ENCODE measurements around the gene FPR3.

DNA sequence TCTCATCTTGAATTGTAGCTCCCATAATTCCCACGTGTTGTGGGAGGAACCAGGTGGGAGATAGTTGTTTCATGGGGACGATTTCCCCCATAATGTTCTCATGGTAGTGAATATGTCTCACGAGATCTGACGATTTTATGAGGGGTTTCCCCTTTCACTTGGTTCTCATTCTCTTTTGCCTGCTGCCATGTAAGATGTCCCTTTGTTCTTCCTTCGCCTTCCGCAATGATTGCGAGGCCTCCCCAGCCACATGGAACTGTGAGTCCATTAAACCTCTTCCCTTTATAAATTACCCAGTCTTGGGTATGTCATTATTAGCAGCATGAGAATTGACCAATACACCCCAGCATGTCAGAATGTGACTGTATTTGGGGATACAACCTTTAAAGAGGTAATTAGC, 39.4 kb upstream of the FPR3 start:
- TF ChIP-seq, protein P1, sequence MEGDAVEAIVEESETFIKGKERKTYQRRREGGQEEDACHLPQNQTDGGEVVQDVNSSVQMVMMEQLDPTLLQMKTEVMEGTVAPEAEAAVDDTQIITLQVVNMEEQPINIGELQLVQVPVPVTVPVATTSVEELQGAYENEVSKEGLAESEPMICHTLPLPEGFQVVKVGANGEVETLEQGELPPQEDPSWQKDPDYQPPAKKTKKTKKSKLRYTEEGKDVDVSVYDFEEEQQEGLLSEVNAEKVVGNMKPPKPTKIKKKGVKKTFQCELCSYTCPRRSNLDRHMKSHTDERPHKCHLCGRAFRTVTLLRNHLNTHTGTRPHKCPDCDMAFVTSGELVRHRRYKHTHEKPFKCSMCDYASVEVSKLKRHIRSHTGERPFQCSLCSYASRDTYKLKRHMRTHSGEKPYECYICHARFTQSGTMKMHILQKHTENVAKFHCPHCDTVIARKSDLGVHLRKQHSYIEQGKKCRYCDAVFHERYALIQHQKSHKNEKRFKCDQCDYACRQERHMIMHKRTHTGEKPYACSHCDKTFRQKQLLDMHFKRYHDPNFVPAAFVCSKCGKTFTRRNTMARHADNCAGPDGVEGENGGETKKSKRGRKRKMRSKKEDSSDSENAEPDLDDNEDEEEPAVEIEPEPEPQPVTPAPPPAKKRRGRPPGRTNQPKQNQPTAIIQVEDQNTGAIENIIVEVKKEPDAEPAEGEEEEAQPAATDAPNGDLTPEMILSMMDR (IDR thresholded peaks at IDR 0.05): no peak
- no peak for TF ChIP-seq POLR2A (IDR thresholded peaks at IDR 0.05)
